Activated CD4-positive, alpha-beta T cell treated with anti-CD3 and anti-CD28 coated beads, Interleukin-2, amount 10 ng/mL, durations not matched to agents 24 days and 14 days (primary cell): ENCODE results near the gene MPC1. TPM values are rescaled to one million over a fixed set of nuclear protein-coding genes. Genes with fewer than 3 reads are reported as not detected.
"Not testable (repeated sequence)": the region's sequence is repeated elsewhere in the genome, so short reads cannot be mapped to it uniquely, and the experiment has no call there.

Experiments used
- DNase-seq: peaks from one replicate; pipeline ENCODE4 v3.0.0; 2022
- H3K27ac Mint-ChIP-seq: one replicate; pipeline ENCODE4 v1.8.0; 2022; ENCODE audit warnings: mild to moderate bottlenecking, mixed read lengths
- H3K27me3 Mint-ChIP-seq: one replicate; pipeline ENCODE4 v1.8.0; 2022; ENCODE audit warnings: mixed read lengths
- H3K36me3 Mint-ChIP-seq: one replicate; pipeline ENCODE4 v1.8.0; 2022; ENCODE audit warnings: low read depth, mild to moderate bottlenecking, mixed read lengths
- H3K4me1 Mint-ChIP-seq: one replicate; pipeline ENCODE4 v1.8.0; 2021; ENCODE audit warnings: mixed read lengths
- H3K4me3 Mint-ChIP-seq: one replicate; pipeline ENCODE4 v1.8.0; 2022; ENCODE audit warnings: mild to moderate bottlenecking, moderate library complexity, mixed read lengths
- H3K9me3 Mint-ChIP-seq: one replicate; pipeline ENCODE4 v1.8.0; 2021; ENCODE audit warnings: mixed read lengths
- intact Hi-C: fragments of 100-400 bp; cut with micrococcal nuclease; formaldehyde crosslinking; loops from one replicate; pipeline ENCODE4 v1.15.1; 2023
- total RNA-seq: library from RNA; stranded (reverse); gene quantifications from 2 replicates; pipeline ENCODE4 v1.2.3, GENCODE V29; 2022

MPC1 gene
- total RNA-seq, 1 donor from 2014 or later: 18.1 TPM

GRCh38 chr6:166397849-166398248 lies 15.1 kb upstream of the MPC1 start:
- Mint-ChIP-seq H3K27ac (no peak overlapping the region), H3K27me3 (peaks cover 10% of the 10 kb centered on the region), H3K4me1 (no peaks in the 10 kb centered on the region), H3K4me3 (no peak overlapping the region), H3K9me3 (no peaks in the 10 kb centered on the region), H3K36me3 (no peaks in the 10 kb centered on the region)
- intact Hi-C loops: no loop called here
- DNase-seq: no peak

GRCh38 chr6:166395778-166396177 lies 13.0 kb upstream of the MPC1 start:
- H3K9me3 Mint-ChIP-seq: no peaks in the 10 kb centered on the region
- H3K27ac Mint-ChIP-seq: no peak overlapping the region
- DNase-seq: no peak
- H3K36me3 Mint-ChIP-seq: no peaks in the 10 kb centered on the region
- no peaks in the 10 kb centered on the region for H3K4me1 Mint-ChIP-seq
- H3K4me3 Mint-ChIP-seq: no peak overlapping the region
- intact Hi-C loops: no loop called here
- peaks cover 18% of the 10 kb centered on the region for H3K27me3 Mint-ChIP-seq

- DNase-seq: no peak
- Mint-ChIP-seq H3K4me1 (no peaks in the 10 kb centered on the region), H3K9me3 (no peaks in the 10 kb centered on the region), H3K27ac (no peak overlapping the region), H3K36me3 (no peaks in the 10 kb centered on the region), H3K4me3 (no peak overlapping the region), H3K27me3 (peaks cover 22% of the 10 kb centered on the region)
- intact Hi-C loops: no loop called here
Observed at GRCh38 chr6:166395351-166395750, 12.6 kb upstream of the MPC1 start.

GRCh38 chr6:166394036-166394892 lies 11.5 kb upstream of the MPC1 start:
- Mint-ChIP-seq H3K36me3 (no peaks in the 10 kb centered on the region), H3K4me3 (no peak overlapping the region), H3K4me1 (no peaks in the 10 kb centered on the region), H3K27ac (no peak overlapping the region), H3K27me3 (peaks cover 23% of the 10 kb centered on the region), H3K9me3 (no peaks in the 10 kb centered on the region)
- intact Hi-C loops: no loop called here
- peak; percentile 50 for DNase-seq

- no peaks in the 10 kb centered on the region for H3K4me1 Mint-ChIP-seq
- H3K9me3 Mint-ChIP-seq: no peaks in the 10 kb centered on the region
Observed at GRCh38 chr6:166393535-166393823, 10.7 kb upstream of the MPC1 start.

GRCh38 chr6:166392755-166393534 lies 10.2 kb upstream of the MPC1 start:
- intact Hi-C loops, H3K4me1 Mint-ChIP-seq: not testable (repeated sequence)
- peaks cover 20% of the 10 kb centered on the region for H3K27me3 Mint-ChIP-seq

More at GRCh38 chr6:166393535-166393823, 10.7 kb upstream of the MPC1 start:
- peaks cover 20% of the 10 kb centered on the region for H3K27me3 Mint-ChIP-seq
- intact Hi-C loops: no loop called here
- peak; percentile 37 for DNase-seq
- no peak overlapping the region for H3K4me3 Mint-ChIP-seq
- H3K36me3 Mint-ChIP-seq: no peaks in the 10 kb centered on the region
- no peak overlapping the region for H3K27ac Mint-ChIP-seq

GRCh38 chr6:166389119-166389518 lies 6.4 kb upstream of the MPC1 start:
- no peaks in the 10 kb centered on the region for H3K4me1 Mint-ChIP-seq
- H3K9me3 Mint-ChIP-seq: no peaks in the 10 kb centered on the region
- no peak overlapping the region for H3K27ac Mint-ChIP-seq
- H3K4me3 Mint-ChIP-seq: no peak overlapping the region
- DNase-seq: no peak
- intact Hi-C loops: no loop called here
- no peaks in the 10 kb centered on the region for H3K36me3 Mint-ChIP-seq
- peaks cover 23% of the 10 kb centered on the region for H3K27me3 Mint-ChIP-seq

More at GRCh38 chr6:166392755-166393534, 10.2 kb upstream of the MPC1 start:
- H3K9me3 Mint-ChIP-seq, H3K4me3 Mint-ChIP-seq, H3K27ac Mint-ChIP-seq, H3K36me3 Mint-ChIP-seq: not testable (repeated sequence)
- DNase-seq: peak; percentile 46

- no peaks in the 10 kb centered on the region for H3K9me3 Mint-ChIP-seq
- no peak overlapping the region for H3K4me3 Mint-ChIP-seq
- peak; percentile 47 for DNase-seq
- no peak overlapping the region for H3K27ac Mint-ChIP-seq
- H3K36me3 Mint-ChIP-seq: no peaks in the 10 kb centered on the region
- H3K4me1 Mint-ChIP-seq: peaks cover 5% of the 10 kb centered on the region
- intact Hi-C loops: no loop called here
- peaks cover 21% of the 10 kb centered on the region for H3K27me3 Mint-ChIP-seq
Observed at GRCh38 chr6:166388290-166389004, 5.7 kb upstream of the MPC1 start.

GRCh38 chr6:166387642-166388289 lies 5.0 kb upstream of the MPC1 start:
- Mint-ChIP-seq H3K27me3 (peaks cover 19% of the 10 kb centered on the region), H3K4me3 (no peak overlapping the region), H3K36me3 (no peaks in the 10 kb centered on the region), H3K9me3 (no peaks in the 10 kb centered on the region), H3K27ac (no peak overlapping the region), H3K4me1 (peaks cover 5% of the 10 kb centered on the region)
- intact Hi-C loops: no loop called here
- peak; percentile 50 for DNase-seq

- H3K9me3 Mint-ChIP-seq, DNase-seq, H3K4me1 Mint-ChIP-seq, H3K36me3 Mint-ChIP-seq, H3K27ac Mint-ChIP-seq, intact Hi-C loops, H3K4me3 Mint-ChIP-seq: not testable (repeated sequence)
- peaks cover 13% of the 10 kb centered on the region for H3K27me3 Mint-ChIP-seq
Observed at GRCh38 chr6:166387098-166387497, 4.4 kb upstream of the MPC1 start.

GRCh38 chr6:166386111-166386510 lies 3.4 kb upstream of the MPC1 start:
- peaks cover 13% of the 10 kb centered on the region for H3K4me1 Mint-ChIP-seq
- intact Hi-C loops: no loop called here
- no peak overlapping the region for H3K4me3 Mint-ChIP-seq
- peak; percentile 50 for DNase-seq
- H3K27ac Mint-ChIP-seq: no peak overlapping the region
- no peaks in the 10 kb centered on the region for H3K36me3 Mint-ChIP-seq
- no peaks in the 10 kb centered on the region for H3K9me3 Mint-ChIP-seq
- peaks cover 13% of the 10 kb centered on the region for H3K27me3 Mint-ChIP-seq

GRCh38 chr6:166383802-166384363 lies 1.1 kb upstream of the MPC1 start:
- intact Hi-C loops: loop anchor here (1.0 to 5.0 kb wide), 9 partner anchors 33 to 1443 kb away; partner anchors contain the start of genes AFDN, CEP43, PRR18 and RNASET2
- H3K36me3 Mint-ChIP-seq, H3K27me3 Mint-ChIP-seq, H3K9me3 Mint-ChIP-seq: not testable (repeated sequence)
- H3K4me3 Mint-ChIP-seq: peak overlapping the region; percentile 86
- H3K4me1 Mint-ChIP-seq: peaks cover 13% of the 10 kb centered on the region
- DNase-seq: peak; percentile 79
- H3K27ac Mint-ChIP-seq: peak overlapping the region; percentile 75

- peak overlapping the region; percentile 88 for H3K4me3 Mint-ChIP-seq
- H3K4me1 Mint-ChIP-seq: peaks cover 13% of the 10 kb centered on the region
- no peak for DNase-seq
- no peaks in the 10 kb centered on the region for H3K9me3 Mint-ChIP-seq
- peaks cover 2% of the 10 kb centered on the region for H3K27me3 Mint-ChIP-seq
- intact Hi-C loops: loop anchor here (2.0 to 5.0 kb wide), 6 partner anchors 35 to 1445 kb away; partner anchors contain the start of genes AFDN, CEP43, PRR18 and RNASET2
- H3K36me3 Mint-ChIP-seq: no peaks in the 10 kb centered on the region
- H3K27ac Mint-ChIP-seq: peak overlapping the region; percentile 59
Observed at GRCh38 chr6:166382500-166382932, 224 bp downstream of the MPC1 start.
